Endothelial cell of umbilical vein (primary cell): ENCODE results near the gene SEC31A.

ENCODE experiments used
- CTCF ChIP-seq, 2 donors: IDR thresholded peaks; 1 replicate in 1 of 2; 2 replicates in 1 of 2; pipeline ENCODE4 v1.5.1; 2011; ENCODE audit warnings: low read length in 2 of 2, mild to moderate bottlenecking in 2 of 2, moderate library complexity in 2 of 2, control low read depth in 1 of 2, inconsistent platforms in 1 of 2, low read depth in 1 of 2; ENCODE audit not compliant: insufficient read depth in 1 of 2; ENCODE audit errors: extremely low read depth in 1 of 2
- EZH2 ChIP-seq: IDR thresholded peaks from 2 replicates; pipeline ENCODE4 v1.6.1; 2012; ENCODE audit warnings: borderline replicate concordance, low read depth, mild to moderate bottlenecking, moderate library complexity, low read length, inconsistent platforms; ENCODE audit not compliant: severe bottlenecking

DNA sequence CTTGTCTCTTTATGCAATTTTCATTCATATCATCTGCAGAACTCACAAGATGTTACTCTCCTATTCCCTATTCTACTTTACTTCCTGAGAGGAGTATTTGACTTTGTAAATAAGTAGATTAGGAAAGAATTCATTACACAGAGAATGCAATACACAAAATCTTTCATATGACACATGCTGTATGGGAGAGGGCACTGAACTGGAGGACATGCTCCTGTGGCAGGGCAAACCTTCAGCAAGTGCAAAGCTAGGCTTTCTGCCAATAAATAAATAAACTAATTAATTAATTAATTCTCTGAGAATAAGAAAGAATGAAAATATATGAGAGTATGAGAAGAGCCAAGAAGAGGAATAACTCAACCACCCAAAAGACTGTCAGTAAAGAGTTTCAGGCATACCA is 43.5 kb upstream of the SEC31A start:
- TF ChIP-seq EZH2 (no peak), CTCF (IDR thresholded peaks at IDR 0.05; ENCODE audit: extremely low read depth in 1 of 2, insufficient read depth in 1 of 2, low read depth in 1 of 2, low read length in 2 of 2) (no peak)
